EL (cell line): ENCODE results near the gene FIS1.
"Not testable (repeated sequence)": the region's sequence is repeated elsewhere in the genome, so short reads cannot be mapped to it uniquely, and the experiment has no call there.

Experiments
- DNase-seq: peaks from one replicate; pipeline ENCODE4 v3.0.0-alpha.2; 2016

FIS1 gene

DNA sequence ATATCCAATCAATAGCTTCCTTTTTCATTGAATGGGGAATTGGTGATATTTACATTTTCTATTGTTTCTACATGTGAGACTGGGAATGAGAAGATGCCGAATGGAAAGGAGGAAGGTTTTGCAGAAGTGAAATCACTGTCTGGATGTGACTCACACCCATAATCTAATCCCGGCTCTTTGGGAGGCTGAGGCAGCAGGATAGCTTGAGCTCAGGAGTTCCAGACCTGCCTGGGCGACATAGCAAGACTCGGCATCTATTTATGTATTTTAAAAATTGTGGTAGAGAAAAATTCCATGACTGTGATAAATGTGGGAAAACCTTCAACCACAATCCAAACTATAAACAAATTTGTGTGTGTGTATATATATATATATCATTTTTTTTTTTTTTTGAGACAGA lies 10.9 kb upstream of the FIS1 start:
- no peak for DNase-seq

DNA sequence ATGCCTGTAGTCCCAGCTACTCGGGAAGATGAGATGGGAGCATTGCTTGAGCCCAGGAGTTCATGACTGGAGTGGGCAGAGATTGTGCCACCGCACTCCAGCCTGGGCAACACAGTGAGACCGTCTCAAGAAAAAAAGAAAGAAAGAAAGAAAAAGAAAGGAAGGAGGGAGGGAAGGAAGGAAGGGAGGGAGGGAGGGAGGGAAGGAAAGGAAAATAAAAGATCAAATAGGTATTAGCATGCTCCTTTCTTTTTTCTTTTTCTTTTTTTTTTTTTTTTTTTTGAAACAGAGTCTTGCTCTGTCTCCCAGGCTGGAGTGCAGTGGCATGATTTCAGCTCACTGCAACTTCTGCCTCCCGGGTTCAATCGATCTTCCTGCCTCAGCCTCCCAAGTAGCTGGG lies 8.3 kb upstream of the FIS1 start:
- not testable (repeated sequence) for DNase-seq

DNA sequence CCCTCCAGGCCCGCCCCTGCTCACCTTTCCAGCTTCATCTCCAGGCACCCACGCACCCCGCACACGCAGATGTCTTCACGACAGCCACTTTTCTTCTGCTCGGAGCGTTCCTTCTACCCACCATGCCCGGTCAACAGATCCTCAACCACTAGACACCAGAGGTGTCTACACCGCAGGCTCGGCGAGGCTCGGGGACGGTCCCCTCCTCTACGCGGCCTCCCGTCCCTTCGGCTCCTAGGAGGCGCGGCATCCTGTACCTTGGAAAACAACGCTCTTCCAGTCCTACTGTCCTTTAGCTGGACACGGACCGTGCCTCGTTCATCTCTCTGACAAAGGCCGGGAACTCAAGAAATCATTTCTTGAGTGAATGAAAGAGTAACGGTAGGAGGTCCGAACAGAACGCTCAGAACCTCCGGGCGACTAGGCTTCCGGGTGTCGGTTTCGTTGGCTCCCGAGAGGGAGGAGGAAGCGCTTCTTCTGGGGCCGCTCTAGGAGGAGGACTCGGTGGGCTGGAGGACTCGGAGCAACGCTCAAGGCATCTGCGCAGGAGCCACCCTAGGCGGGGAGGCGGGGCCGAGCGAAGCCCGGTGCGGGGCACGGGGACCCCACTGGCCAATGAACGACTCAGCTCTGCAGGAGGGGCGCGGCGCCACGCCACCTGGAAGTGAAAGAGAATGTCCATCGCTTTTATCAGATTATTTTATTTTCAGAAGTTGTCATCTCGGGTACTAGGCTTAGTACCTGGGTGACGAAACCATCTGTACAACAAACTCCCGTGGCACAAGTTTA lies 7.2 kb upstream of the FIS1 start:
- peak; percentile 98 for DNase-seq

DNA sequence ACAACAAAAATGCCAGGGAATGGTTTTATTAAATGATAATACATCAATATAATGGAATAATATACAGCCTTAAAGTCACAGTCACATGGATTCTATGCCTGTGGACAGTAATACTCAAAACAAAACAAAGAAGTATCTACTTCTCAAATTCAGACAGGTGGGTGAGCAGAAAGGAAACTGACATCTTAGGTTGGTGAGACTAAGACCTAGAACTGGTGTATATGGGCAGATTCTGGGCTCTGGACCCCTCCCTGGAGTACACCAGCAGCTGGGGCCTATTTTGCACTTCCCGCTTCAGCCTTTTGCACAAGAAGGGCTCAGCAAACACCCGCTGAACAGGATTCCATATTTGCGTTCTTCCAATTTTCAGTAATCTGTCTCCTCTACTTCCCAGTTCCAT lies 5.4 kb upstream of the FIS1 start:
- DNase-seq, result no peak

DNA sequence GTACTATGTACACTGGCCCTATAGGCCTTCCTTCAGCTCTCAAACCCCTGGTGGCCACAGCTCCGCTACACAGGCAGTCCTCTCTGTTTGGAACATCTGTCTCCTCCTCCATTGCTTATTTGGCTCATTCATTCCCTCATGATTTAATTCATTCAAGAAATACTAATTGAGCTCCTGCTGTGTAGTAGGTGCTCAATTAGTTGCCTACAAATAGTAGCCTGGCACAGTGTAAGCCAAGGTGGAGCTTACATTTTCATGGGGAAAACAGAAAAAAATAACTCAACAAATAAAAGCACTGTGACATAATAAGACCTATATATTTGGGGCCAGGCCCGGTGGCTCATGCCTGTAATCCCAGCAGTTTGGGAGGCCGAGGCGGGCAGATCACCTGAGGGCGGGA lies 3.4 kb upstream of the FIS1 start:
- DNase-seq, result no peak

DNA sequence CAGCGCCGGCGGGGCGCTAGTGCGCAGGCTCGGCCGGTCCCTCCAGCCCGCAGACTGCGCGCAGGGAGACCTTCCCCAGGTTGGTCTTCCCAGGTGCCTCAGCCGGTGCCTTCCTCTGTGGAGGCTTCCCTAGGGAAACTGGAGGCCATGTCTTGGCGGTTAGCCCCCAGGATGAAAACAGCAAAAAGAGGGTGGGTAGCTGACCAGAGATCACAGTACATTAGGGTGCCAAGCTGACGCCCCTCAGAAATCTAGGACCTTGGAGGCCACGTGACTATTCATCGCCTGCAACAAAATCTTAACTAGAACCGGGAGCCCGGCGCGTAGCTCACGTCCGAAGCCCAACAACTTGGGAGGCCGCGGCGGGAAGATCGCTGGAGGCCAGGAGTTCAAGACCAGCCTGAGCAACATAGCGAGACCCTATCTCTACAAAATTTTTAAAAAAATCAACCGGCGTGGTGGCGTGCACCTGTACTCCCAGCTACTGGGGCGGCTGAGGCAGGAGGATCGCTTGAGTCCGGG lies 327 bp upstream of the FIS1 start:
- DNase-seq, result no peak

DNA sequence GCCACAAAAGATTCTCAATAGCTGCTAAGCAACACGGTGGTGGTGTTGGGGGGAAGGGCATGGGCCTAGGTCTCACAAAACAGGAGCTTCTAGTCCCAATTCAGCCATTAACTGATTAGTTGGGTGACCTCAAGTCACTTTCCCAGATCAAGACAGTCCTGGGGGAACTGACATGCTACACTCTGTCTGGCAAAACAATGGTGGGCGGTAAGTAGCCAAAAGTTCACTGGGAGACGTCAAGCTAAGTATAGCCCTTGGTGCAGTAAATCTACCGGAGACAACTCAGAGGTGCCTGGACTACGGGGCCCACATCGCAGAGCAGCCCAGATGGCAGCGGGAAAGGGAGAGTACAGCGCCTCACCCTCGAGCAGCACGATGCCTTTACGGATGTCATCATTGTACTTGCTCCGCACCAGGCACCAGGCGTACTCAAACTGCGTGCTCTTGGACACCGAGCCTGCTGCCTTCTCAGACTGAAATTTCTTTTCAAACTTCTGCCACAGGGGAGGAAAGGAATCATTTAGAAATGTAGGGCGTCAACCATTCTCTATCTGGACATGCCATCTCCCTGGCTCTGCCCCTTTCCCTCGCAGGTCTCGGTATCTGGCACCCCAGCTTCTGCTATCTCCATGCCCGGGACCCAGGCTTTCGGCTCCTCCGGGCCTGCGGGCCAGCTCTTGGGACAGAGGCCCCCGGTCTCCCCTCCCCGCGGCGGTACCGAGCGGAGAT lies 1.1 kb downstream of the FIS1 start:
- no peak for DNase-seq

DNA sequence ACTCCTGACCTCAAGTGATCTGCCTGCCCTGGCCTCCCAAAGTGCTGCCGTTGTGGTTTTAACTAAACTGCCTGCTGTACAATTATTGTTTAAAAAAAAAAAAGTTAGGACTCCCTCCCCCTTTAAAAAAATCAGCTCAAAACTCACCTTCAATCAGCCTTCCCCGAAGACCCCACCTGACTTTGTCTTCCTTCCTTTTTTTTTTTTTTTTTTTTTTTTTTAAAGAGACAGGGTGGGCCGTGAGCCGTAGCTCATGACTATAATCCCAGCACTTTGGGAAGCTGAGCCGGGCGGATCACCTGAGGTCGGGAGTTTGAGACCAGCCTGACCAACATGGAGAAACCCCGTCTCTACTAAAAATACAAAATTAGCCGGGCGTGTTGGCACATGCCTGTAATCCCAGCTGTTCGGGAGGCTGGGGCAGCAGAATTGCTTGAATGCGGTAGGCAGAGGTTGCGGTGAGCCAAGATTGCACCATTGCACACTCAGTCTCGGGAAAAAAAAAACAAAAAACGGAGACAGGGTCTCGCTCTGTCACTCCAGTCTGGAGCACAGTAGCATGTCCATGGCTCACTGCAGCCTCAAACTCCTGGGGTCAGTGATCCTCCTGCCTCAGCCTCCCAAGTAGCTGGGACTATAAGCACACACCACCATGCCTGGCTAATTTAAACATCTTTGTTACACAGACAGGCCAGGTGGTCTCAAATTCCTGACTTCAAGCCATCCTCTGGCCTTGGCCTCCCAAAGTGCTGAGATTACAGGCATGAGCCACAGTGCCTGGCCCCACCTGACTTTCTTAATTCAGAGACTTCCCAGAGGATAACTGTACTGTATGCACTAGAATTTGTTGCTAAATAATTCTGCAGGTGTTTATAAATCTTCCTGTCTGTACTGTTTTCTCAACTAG lies 3.2 kb downstream of the FIS1 start:
- DNase-seq, result no peak

DNA sequence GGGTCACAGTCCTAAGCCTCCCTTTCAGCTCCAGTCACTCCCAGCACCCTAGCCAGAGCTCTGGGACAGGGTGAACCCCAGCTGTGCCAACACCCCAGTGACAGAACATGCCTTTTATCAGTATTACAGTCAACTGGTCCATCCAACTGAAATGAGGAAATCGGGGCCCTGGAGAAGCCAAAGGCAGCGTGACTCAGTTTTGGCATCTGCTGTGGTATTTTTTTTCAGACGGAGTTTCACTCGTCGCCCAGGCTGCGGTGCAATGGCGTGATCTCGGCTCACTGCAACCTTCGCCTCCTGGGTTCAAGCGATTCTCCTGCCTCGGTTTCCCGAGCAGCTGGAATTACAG lies 3.9 kb downstream of the FIS1 start:
- DNase-seq, result no peak

DNA sequence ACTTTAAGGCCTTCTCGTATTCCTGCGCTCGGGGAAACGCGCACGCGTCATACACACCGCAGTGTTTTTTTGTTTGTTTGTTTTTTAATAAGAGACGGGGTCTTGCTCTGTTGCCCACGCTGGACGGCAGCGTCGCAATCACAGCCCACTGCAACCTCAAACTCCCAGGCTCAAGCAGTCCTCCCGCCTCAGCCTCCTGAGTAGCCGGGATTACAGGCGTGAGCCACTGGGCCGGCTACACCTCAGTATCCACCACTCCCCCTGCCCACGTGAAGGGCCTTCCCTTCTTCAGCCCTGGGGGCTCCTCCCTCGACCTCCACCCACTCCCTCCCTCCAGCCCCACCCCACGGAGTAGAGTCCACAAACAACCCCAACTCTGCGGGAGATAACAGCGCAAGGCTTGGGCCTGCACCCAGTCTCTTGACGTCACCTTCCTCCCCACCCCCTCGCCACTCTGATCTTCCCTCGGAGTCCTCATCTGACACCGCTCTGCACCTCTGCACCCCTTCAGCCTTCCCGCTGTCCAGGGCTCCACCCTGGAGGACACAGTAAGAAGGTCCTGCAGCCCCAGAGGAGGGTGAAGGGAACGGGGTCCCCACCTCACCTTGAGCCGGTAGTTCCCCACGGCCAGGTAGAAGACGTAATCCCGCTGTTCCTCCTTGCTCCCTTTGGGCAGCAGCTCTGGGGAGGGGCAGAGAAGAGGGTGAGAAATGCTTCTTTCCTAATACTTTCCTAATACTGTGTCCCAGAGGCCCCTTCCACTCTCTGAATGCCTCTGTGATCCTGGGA lies 4.5 kb downstream of the FIS1 start:
- DNase-seq, result no peak

DNA sequence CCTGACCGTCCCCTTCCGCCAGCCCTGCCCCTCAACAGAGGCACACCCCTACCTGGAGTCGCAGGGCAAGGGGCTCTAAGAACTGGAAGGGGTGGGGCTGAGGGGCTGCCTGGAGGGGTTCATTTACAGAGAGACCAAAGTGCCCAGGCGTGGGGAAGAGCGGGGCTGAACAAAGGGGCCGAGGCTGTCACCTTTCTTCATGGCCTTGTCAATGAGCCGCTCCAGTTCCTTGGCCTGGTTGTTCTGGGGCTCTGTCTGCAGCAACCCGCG lies 5.0 kb downstream of the FIS1 start:
- no peak for DNase-seq

DNA sequence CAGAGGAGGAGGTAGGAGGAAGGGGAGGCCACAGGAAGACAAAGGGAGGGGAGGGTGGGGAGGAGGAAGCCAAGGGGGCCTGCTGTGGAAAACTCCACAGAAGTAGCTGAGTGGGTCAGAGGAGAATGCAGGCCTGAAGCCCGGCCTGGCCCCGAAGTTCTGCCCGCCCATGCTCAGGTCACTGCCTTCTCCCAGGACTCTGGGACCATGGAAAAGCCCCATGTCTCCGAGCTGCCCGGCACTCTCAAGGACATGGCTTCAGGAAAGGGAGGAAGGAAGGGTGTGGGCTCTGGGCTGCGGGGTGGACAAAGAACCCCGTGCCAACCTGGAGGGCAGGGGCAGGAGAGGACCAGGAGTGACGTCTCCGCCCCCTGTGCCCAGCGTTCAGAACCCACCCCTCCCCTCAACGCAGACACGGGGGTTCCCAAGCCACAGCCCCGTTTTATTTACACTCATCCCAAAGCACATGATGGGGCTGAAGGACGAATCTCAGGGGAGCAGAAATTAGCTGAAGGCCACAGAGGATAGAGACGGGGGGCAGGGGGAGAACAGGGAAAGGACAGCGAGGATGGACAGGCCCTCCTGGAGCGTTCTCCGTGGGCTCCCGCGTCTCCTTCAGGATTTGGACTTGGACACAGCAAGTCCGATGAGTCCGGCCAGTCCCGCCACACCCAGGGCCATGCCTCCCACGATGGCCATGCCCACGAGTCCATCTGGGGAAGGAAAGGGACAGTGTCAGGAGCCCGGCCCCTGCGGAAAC lies 5.5 kb downstream of the FIS1 start:
- no peak for DNase-seq

DNA sequence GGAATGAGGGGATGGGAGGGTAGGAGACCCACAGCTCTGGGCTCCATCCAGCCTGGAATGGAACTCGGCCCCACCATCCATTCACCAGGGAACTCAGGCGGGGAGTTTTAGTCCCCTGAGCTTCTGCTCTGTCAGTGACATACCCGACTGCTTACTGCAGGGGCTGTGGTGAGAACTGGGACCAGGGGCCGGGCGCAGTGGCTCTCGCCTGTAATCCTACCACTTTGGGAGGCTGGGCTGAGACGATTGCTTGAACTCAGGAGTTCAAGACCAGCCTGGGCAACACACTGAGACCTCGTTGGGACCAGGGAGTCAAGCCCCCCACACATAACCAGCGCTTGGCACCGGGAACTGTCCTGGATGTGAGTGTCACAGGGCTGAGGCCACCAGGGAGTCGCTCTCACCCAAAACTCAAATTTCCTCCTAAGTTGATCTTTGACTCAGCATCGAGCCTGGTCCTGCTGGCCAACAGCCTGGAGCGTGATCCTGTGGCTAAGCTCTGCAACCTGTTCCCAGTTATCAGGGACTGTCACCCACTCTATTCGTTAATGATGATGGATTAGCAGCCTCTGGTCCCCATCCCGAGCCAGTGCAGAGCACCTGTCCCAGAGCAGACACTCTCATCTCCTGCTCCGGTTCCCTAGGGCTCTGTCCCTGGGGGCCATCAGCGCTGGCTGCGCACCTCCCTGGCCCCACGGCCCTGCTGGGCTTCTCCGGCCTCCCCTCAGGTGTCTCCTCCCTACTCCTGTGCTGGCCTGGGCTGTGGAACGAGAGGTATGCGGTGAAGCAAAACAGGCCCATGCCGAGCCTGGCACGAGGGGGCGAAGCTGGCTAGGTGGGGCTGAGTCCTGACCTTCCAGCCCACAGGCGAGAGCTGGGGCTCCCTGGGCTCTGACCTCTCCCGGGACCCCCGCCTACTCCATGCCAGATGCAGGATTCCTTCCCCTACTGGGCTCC lies 6.4 kb downstream of the FIS1 start:
- no peak for DNase-seq

DNA sequence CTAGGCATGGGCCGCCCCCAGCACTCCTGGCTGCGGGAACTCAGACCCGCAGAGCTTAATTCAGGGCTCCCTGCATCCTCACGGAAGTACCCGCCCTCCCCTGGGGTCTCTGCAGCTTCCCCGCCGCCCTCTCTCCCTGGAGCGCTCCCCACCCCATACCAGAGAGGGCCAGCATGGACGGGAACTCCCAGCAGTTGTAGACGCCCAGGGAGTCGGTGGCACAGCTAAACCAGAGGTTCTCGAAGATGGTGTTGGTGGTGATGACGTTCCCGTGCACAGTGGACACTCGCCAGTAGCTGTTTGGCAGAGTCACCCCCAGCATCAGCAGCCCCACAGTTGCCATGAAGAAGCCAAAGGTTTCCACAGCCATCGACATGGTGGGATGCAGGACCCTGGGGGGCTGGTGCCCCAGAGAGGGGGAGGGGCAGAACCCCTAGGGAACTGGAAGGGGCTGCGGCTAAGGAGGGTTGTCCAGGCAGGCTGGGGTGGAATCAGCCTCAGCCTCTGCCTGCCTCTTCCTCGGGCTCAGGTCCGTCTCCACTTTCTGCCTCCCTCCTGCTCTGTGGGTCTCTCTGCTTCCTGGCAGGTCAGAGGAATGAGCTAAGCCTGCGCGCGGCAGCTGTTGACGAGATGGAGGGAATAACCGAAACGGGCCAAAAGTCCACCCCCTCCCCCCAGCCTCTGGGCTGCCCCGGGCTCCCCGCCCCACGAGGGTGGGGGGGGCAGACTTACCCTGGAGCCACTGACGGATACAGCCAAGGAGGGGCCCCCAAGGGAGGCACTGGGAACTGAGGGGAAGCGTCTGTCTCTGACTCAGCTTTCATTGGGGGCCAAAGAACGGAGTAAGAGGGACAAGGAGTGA lies 7.4 kb downstream of the FIS1 start, which contains the start of gene CLDN15:
CLDN15 (minus strand) TSS at position 597 of the 862 bp plus-strand sequence; CDS start at position 376, 221 bp downstream.
- DNase-seq, result no peak

DNA sequence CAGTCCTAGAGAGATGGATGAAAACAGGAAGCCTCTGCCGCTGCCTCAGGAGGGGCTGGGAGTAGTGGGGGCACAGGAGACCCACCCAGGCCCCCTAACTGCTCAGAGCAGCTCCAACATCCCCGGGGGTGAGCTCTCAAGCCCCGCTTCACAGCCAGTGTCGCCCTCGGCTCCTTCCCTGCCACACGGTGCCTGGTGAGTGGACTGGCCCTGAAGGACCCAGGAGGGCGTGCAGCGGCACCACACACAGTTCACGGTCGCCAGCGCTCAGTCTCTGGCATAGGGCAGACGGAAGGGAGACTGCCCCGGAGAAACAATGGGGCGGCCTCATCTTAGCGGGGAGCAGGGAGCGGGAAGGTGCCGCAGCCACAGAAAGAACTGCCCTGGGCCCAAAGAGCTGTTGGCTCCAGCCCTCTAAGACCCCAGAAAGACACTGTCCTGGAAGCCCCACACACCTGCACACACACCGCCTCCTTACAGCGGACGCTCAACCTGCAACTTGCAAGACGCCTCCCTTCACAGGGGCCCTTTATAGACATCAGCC lies 8.5 kb downstream of the FIS1 start:
- no peak for DNase-seq

DNA sequence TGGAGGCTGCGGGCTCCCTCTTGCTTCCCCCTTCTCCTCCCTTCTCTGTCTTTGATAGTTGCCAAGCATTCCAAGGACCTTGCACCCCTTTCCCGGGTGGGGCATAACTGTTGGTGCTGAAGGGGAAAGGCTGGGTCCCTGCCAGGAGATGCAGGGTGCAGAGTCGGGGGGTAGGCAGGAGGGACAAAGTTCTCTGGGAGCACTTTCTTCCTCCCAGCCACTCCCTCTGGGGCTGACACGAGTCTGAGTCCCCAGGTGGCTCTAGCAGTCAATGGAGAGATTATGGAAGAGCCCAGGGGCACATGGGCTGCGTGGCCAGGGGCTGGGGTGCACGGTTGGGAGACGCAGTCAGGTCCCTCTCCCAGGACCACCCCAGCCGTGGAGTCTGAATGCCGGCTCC lies 9.4 kb downstream of the FIS1 start:
- DNase-seq, result no peak

DNA sequence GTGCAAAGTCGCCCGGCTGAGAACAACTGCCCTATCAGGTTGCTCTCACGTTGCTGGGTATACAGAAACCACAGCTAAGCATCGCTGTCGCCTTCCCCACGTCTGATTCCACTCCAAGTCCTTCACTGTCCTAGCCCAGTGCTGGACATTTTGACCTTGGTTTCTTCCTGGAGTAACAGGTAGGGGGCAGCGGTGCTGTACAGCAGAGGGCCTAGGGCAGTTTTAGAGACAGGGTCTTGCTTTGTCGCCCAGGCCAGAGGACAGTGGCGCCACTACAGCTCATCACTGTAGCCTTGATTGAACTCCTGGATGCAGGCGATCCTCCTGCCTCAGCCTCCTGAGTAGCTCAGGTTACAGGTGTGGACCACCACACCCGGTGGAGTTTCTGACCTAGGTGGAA lies 9.8 kb downstream of the FIS1 start:
- DNase-seq, result no peak

DNA sequence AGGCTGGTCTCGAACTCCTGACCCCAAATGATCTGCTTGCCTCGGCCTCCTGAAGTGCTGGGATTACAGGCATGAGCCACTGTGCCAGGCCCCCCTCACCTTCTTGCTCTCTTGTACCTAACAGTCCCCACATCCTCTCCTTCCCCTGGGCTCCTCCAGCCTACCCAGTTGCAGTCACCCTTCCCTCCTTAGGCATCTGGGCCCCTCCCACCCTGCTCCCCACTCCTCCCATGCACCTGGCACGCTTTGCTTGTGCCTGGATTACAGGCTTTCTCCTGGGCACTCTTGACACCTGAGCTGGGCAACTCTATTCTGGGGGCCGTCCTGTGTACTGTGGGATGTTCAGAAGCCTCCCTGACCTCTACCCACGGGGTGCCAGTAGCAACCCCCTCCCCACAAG lies 10.2 kb downstream of the FIS1 start:
- no peak for DNase-seq

DNA sequence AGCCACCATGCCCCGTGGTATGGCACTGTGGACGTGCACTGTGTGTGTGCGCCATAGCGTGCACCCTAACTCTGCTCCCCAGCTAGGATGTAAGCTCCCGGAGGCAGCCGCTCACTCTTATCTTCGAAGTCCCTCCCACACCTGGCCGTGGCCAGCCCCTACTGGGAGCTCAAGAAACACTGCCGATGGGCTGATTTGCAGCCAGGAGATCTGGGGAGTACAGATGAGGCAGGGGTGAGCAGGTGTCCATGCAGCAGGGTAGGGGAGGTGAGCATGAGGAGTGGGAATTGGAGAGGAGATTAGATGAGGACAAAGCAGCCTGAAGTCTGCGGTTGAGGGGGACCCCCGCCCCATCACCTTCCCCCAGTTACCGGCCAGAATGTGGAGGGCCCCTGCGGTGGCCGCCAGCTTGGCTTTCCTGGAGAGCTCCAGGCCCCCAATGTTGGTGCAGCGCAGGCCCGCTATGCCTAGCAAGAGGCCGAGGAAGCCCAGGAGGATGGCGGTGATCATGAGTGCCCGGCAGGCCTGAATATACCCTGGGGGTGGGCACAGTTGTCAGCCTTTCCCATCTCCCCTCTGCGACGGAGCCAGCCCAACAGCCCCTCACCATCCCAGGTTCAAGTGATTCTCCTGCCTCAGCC lies 10.9 kb downstream of the FIS1 start:
- DNase-seq, result no peak
